ENCODE measurements around the gene APC2.

DNA sequence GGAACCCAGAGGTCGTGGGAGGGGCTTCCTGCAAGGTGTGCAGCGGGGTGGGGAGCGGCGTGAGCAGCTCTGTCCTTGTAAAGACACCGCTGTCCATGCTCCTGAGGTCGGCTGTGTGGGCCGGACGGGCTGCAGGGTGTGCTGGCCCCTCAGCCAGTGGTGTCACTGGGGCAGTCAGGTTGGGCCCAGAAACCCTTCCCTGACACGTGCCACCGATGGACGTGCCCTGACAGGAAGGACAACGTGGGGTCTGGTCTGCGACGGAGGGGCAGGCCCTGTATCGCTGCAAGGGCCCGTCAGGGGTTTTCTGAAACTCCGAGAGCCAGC, 15.9 kb upstream of the APC2 start:
- no peak for TF ChIP-seq GATA2 (IDR thresholded peaks at IDR 0.05; ENCODE audit: low read depth, low read length)
- no peak for TF ChIP-seq GATA3 (IDR thresholded peaks at IDR 0.05; ENCODE audit: low read depth, low read length)

Data from SH-SY5Y (cell line).